Left forelimb (tissue), 1 donor: Measurements from ENCODE around the gene MAPKAP1.
"Not testable (repeated sequence)": the region's sequence is repeated elsewhere in the genome, so short reads cannot be mapped to it uniquely, and the experiment has no call there.

ENCODE experiments used
- DNase-seq: peaks from one replicate; pipeline ENCODE4 v3.0.0-alpha.2; 2018; ENCODE audit warnings: low spot score

Gene MAPKAP1

DNA sequence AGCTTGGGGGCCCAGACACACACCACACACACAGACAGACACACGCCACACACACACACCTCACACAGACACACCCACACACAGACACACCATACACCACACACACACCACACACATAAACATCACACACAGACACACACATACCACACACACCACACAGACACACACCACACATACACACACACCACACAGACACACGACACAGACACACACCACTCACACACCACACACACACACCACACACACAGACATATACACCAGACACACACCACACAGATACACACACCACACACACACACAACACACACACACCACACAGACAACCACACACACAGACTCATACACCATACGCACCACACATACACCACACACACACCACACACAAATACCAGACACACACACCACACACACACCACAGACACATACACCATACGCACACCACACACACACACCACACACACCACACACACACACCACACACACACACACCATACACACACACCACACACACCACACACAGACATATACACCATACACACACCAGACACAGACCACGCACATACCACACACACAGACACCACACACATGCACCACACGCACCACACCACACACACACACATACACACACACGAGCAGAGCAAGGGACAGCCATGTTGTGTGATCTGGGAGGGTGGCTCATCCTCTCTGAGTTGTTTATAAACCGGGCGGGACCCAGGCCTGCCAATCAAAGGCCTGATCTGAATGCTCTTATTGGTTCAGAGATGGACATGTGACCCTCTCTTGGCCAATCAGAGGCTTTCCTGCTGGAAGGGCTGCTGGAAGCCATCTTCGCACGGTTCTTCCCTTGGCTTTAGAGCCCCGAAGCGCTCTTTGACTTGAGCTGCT lies 297.1 kb downstream of the MAPKAP1 start:
- DNase-seq, result no peak

DNA sequence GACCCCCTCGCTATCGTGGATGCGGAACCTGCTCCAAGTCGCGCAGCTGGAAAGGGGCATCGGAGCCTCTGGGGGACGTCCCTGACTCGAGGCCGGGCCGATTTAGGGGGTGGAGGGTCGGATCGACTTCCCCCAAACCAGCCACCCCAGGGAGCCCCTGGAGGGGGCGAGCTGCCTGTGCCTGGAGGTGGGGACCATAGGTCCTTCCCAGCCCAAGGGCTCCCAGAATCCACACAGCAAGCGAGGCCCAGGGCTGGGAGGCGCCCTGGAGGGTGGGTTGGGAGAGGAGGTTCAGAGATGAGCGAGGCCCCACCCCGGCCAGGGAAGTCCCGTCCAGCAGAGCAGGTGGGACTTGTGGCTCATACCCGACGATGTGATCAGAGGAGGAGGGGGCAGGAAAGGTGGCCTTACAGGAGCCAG lies 297.8 kb downstream of the MAPKAP1 start:
- DNase-seq, result no peak

GRCh38 chr9:125407974-125408900 lies 298.8 kb downstream of the MAPKAP1 start:
- DNase-seq, result peak; percentile 91

DNA sequence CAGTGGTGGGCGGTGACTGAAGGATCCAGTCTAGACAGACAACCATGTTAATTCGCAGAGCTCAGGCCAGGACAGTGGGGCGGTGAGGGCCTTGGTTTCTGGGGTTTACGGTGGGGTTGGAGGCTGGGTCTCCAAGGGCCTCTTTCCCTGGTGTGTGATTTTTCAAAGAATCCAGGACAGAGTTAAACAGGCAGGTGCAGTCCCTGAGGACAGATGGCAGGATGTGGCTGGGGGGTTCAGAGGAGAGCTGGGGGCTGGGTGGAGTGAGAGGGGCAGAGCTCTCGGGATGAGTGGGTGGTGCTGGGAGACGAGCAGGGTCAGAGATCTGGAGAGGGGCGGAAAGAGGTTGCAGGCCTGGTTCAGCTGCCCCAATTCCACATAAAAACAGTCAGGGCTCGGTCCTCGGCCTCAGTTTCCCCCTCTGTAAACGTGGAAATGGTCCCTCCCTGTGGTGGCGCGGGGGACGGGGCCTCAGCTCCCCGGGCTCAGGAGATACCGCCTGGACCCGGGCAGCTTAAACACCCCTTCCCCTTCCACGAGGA lies 299.5 kb downstream of the MAPKAP1 start:
- DNase-seq, result no peak

DNA sequence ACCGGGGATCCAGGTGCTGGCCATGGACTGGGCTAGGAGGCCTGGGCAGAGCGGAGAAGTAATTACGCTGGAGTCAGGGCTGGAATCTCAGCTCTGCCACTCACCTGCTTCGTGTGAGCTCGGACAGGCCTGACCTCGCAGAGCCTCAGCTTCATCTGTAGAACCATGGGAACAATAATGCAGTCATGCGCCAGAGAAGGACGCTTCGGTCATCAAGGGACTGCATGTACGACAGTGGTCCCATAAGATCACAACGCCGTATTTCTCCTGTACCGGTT lies 300.3 kb downstream of the MAPKAP1 start:
- no peak for DNase-seq

DNA sequence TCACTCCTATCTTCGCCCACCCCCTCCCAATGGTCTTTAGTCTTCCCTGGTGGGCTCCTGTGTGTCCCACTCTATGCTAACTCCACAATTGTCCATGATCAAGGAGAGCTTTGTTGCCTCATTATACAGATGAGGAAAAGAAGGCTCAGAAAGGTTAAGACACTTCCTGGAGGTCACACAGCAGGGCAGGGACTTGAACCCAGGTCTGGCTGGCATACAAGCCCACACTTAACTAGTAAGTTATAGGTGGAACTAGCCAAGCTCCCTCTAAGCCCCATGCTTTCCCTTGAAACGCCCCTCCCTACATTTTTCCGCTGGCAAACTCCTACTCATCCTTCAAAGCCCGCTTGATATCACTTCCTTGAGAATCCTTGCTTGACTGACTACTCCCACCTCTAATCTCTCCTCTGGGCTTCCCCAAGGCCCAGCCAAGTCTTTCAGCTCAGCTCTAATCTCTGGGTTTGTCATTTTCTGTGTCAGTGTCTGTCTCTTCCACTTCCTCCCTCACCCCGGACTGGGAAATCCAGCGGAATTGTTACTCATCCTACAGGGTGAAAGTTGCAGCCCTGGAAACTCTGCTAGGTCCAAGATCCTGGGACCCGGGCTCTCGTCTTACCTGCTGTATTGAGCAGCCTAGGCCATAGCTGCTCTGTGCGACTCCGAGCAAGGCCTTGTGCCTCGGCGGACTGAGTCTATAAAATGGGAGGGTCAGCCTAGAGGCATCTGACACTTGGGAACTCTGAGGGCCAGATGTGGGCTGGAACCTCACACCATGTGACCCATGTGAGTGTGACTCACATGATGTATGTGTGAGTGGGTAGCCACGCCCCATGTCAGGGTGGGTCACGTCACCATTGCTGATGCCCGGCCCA lies 300.8 kb downstream of the MAPKAP1 start:
- no peak for DNase-seq

DNA sequence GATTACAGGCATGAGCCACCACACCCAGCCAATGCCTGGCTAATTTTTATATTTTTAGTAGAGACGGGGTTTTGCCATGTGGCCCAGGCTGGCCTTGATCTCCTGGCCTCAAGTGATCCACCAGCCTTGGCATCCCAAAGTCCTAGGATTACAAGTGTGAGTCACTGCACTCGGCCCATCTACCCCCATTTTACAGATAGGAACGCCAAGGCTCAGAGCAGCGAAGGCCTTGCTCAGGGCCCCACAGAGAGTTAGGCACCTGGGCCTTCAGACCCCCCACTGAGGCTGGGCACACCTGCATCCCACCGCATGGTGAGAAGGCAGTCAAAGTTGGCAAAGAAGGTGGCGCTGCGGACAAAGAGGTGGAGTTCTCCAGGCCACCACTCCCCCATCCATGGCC lies 302.3 kb downstream of the MAPKAP1 start:
- DNase-seq, result no peak

DNA sequence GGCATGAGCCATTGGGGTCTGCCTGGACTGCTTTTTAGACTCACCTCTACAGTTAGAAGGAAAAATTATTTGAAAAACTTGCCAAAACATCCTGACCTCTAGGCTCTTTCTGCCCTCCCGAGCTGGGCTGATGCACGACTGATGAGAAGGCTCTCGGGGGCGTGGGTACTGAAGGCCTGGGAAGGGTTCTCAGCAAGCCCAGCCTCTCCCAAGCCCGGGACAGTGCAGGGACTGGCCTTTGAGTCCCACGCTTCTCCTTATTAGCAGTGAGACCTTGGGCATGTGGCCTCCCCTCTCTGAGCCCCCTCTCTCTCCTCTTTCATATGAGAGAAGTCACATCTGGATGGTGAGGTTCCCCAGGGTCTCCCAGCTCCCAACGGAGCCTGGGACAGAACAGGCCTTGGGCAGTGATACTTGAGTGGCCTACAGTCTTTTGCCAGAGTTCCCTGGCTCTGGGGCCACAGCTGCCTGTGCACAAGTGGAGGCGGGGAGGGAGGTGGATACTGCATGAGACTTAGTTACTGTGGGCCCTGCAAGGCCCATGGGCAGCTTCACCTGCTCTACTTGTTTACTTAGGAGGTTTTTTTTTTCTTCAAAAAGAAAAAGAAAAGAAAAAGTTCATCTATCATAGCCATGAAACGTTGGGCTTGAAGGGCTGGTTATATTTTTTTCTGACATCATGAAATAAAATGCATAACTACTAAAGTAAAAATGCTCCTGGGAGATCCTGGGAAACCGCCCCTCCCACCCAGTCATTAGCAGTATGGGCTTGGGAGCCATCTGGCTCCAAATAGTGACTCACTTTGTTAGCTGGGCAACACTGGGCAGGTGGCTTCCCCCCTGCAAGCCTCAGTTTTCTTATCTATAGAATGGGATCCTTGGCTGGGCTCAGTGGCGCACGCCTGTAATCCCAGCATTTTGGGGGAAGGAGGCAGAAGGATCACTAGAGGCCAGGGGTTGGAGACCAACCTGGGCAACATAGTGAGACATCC lies 306.0 kb downstream of the MAPKAP1 start:
- DNase-seq, result no peak

DNA sequence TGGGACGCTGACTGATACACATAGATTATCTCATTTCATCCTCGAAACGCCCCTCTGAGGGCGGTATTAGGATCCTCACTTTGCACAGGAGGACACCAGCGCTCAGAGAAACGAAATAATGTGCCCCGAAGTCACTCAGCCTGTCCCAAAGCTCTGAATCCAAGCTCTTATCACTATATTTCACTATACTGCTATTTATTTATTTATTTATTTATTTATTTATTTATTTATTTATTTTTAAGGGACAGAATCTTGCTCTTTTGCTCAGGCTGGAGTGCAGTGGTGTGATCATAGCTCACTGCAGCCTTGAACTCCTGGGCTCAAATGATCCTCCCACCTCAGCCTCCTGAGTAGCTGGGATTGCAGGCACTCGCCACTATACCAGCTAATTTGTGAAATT lies 306.8 kb downstream of the MAPKAP1 start:
- not testable (repeated sequence) for DNase-seq

DNA sequence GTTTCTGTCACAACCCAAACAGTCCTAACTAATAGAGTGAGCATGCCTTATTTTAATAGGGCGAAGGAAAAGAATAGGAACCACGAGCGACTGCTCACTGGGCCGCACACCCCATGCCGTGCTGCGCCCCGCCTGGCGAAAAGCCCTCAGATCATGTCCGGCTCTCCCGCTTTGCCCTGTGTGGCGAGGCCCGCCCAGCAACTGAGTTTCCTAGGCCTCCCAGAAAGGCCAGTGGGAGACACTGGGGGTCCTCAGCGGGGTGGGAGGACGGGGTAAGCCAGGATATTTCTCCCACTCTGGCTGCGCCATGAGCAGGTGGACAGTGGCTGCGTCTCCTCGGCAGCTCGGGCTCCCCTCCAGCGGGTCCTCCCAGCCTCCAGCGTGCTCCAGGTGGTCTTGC lies 307.3 kb downstream of the MAPKAP1 start:
- no peak for DNase-seq

- DNase-seq, result no peak
These were observed 307.8 kb downstream of the MAPKAP1 start for GRCh38 chr9:125399165-125399564.

- no peak for DNase-seq
These were observed 308.8 kb downstream of the MAPKAP1 start for GRCh38 chr9:125398243-125398642.

DNA sequence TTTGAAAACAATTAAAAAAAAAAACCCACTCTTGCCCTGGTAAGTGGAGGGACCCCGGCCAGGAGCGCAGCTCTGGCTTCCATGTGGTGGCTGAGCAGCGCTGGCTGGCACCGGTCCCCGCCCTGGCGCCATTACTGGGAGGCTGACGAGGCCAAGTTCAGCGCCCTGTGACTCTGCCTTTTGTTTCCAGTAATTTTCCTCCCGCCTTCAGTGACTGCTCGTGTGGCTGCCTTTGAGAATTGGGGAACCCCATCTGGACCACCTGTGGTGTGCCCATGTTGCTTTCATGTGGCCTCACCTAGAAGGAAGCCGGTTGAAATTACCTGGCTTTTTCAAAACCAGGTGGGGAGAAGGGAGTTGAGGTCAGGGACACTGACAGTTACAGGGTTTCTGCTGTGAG lies 309.3 kb downstream of the MAPKAP1 start:
- no peak for DNase-seq

GRCh38 chr9:125396799-125397198 lies 310.2 kb downstream of the MAPKAP1 start:
- no peak for DNase-seq

- no peak for DNase-seq
These were observed 313.6 kb downstream of the MAPKAP1 start for GRCh38 chr9:125393426-125393825.

DNA sequence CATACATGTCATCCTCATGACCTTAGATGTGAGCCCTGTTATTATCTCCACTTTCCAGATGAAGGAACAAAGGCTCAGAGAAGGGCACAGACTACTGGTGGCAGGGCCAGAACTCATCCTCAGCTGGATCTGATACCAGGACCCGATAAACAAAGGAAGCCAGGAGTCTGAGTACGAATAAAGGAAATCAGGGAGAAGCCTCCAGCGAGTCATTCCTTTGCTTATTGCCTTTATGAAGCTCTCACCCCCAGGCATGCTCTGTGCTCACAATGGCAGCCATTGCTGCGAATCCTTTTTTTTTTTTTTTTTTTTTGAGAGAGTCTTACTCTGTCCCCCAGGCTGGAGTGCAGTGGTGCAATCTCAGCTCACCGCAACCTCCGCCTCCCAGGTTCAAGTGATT lies 315.3 kb downstream of the MAPKAP1 start:
- DNase-seq, result no peak

DNA sequence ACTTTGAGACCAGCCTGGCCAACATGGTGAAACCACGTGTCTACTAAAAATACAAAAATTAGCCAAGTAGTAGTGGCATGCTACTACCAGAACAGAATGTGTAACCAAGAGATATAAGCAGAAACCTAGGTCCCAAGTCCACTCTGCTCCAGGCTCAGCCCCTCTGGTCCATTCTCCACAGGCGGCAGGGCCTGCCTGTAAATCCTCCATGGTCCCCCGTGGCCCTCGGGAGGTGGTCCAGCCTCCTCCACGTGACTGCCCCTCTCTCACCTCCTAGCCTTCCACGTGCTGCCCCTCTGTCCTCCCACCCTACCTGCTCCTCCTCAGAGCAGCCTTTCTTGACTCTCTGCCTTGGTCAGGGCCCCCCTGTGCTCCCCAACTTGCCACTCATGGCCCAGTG lies 318.0 kb downstream of the MAPKAP1 start:
- DNase-seq, result no peak

DNA sequence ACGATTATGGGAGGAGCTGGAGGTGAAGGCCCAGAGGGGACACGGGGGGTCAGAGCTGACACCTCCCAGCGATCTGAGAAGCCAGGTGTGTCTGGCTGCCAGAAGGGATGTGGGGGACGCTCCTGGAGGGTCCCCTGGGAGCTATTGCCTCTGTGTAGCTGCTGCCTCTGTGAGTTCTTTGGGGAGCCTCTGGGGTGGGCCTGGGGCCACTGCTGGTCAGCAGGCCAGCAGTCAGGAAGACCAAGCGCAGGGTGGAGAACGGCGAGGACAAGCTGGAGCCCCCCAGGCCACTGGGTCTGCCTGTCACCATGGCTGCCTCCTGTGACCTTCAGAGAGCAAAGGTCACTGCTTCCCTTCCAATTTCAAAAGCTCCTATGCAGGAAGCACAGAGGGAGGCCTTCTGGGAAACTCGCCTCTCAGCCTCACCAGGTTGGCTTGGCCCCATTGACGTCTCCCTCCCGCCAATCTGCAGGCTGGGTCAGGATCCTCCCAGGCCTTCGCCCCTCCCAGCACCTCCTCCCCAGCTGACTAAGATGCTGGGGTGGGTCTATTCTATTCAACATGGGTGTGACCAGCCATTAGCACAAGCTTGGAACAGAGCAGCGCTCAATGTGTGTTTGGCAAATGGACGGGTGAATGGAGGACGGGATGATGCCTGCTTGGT lies 319.0 kb downstream of the MAPKAP1 start:
- DNase-seq, result no peak
